A549 (cell line): ENCODE measurements around the gene DRD3. TPM values are rescaled to one million over a fixed set of nuclear protein-coding genes. Genes with fewer than 3 reads are reported as not detected.

ENCODE experiments used
- ATAC-seq, 2 experiments: fragments of 200-7000 bp in 1 of 2; fragments of >200 bp in 1 of 2; cut with Nextera tagmentation in 1 of 2; cut with Tn5 transposase in 1 of 2; 3 replicates each; pipeline versions ENCODE4 v1.8.0 to v1.9.1; 2018 to 2020; ENCODE audit warnings: mild to moderate bottlenecking in 1 of 2, moderate library complexity in 1 of 2
- CTCF ChIA-PET: fragments of 300-600 bp; sonication (Branson Sonifier 250); formaldehyde crosslinking; extraction: SDS; loops from one replicate; lab custom pipeline; 2021; ENCODE audit warnings: antibody characterized with exemption, inconsistent platforms; lab: Yijun Ruan, JAX
- POLR2A ChIA-PET: fragments of 350-600 bp; formaldehyde crosslinking; extraction: SDS; loops from one replicate; lab custom pipeline; 2021; ENCODE audit warnings: antibody characterized with exemption, inconsistent platforms; lab: Yijun Ruan, JAX
- DNase-seq, 2 experiments: peaks; one replicate each; pipeline versions ENCODE4 v3.0.0 to v3.0.0-alpha.2; 2011 to 2016; ENCODE audit warnings: low read depth in 1 of 2, low spot score in 1 of 2
- FAIRE-seq: peaks from 2 replicates; lab custom pipeline; 2011; peaks lifted over from hg19 to GRCh38; lab: Jason Lieb, UNC
- H3K27ac ChIP-seq, 2 experiments: fragments of >200 bp; sonication (Bioruptor Twin); formaldehyde crosslinking; 3 replicates each; pipeline ENCODE4 v1.5.1; 2016 to 2017
- H3K4me1 ChIP-seq: fragments of >200 bp; sonication (Bioruptor Twin); formaldehyde crosslinking; 3 replicates; pipeline ENCODE4 v1.6.1; 2016
- H3K4me2 ChIP-seq: fragments of >200 bp; sonication (Bioruptor Twin); formaldehyde crosslinking; 3 replicates; pipeline ENCODE4 v1.6.1; 2016
- H3K4me3 ChIP-seq: fragments of >200 bp; sonication (Bioruptor Twin); formaldehyde crosslinking; 3 replicates; pipeline ENCODE4 v1.5.1; 2016
- H3K9me3 ChIP-seq: fragments of >200 bp; sonication (Bioruptor Twin); formaldehyde crosslinking; 3 replicates; pipeline ENCODE4 v1.6.1; 2016
- BHLHE40 ChIP-seq: IDR thresholded peaks from 2 replicates; pipeline ENCODE4 v1.6.1; 2012; ENCODE audit warnings: low read depth, low read length, inconsistent platforms
- CBX2 ChIP-seq: fragments of 200-600 bp; sonication (generic); IDR thresholded peaks from 2 replicates; pipeline ENCODE4 v1.6.1; 2016; ENCODE audit warnings: low read depth, mild to moderate bottlenecking, borderline replicate concordance
- CBX8 ChIP-seq: fragments of 200-600 bp; sonication (generic); IDR thresholded peaks from 2 replicates; pipeline ENCODE4 v1.6.1; 2016
- CHD2 ChIP-seq: fragments of 150-350 bp; IDR thresholded peaks from 2 replicates; pipeline ENCODE4 v1.6.1; 2014; ENCODE audit warnings: low read length; ENCODE audit not compliant: partially characterized antibody
- EHF ChIP-seq: fragments of 250-450 bp; sonication (Bioruptor Pico); IDR thresholded peaks from 2 replicates; pipeline ENCODE4 v1.5.0; 2020; ENCODE audit warnings: mild to moderate bottlenecking
- ESRRA ChIP-seq: fragments of 150-350 bp; IDR thresholded peaks from 2 replicates; pipeline ENCODE4 v1.6.1; 2014; ENCODE audit warnings: mild to moderate bottlenecking, low read length, borderline replicate concordance
- FOSL2 ChIP-seq, 2 experiments: fragments of 450-650 bp in 1 of 2; fragments of >200 bp in 1 of 2; sonication (Bioruptor Twin) in 1 of 2; formaldehyde crosslinking; IDR thresholded peaks; 2 replicates each; pipeline versions ENCODE4 v1.5.0 to v1.6.1; 2016 to 2020; ENCODE audit warnings: mild to moderate bottlenecking in 1 of 2, moderate library complexity in 1 of 2
- HEYL ChIP-seq: fragments of 250-450 bp; sonication (Bioruptor Pico); IDR thresholded peaks from 2 replicates; pipeline ENCODE4 v1.8.0; 2021; ENCODE audit warnings: mild to moderate bottlenecking, moderate library complexity
- HOXB13 ChIP-seq: fragments of 250-450 bp; sonication (Bioruptor Pico); IDR thresholded peaks from 2 replicates; pipeline ENCODE4 v1.5.0; 2020; ENCODE audit warnings: low read depth, mild to moderate bottlenecking, moderate library complexity
- HOXB5 ChIP-seq: fragments of 250-450 bp; sonication (Bioruptor Pico); IDR thresholded peaks from 2 replicates; pipeline ENCODE4 v1.5.0; 2020; ENCODE audit warnings: mild to moderate bottlenecking, moderate library complexity
- JUN ChIP-seq, 2 experiments: fragments of >200 bp; sonication (Bioruptor Twin); formaldehyde crosslinking; IDR thresholded peaks; 2 replicates in 1 of 2; 3 replicates in 1 of 2; pipeline ENCODE4 v1.6.1; 2016 to 2017
- JUNB ChIP-seq: fragments of >200 bp; sonication (Bioruptor Twin); formaldehyde crosslinking; IDR thresholded peaks from 2 replicates; pipeline ENCODE4 v1.6.1; 2016
- KDM1A ChIP-seq: fragments of 200-600 bp; sonication (generic); IDR thresholded peaks from 2 replicates; pipeline ENCODE4 v1.6.1; 2016; ENCODE audit warnings: low read depth, mild to moderate bottlenecking
- MAFK ChIP-seq: fragments of 450-650 bp; IDR thresholded peaks from 2 replicates; pipeline ENCODE4 v1.6.1; 2014; ENCODE audit not compliant: partially characterized antibody
- MYC ChIP-seq: IDR thresholded peaks from 2 replicates; pipeline ENCODE4 v1.6.1; 2012; ENCODE audit warnings: mild to moderate bottlenecking, inconsistent platforms, low read length, improper control_type of control experiment, borderline replicate concordance
- NFE2L2 ChIP-seq: fragments of 150-350 bp; conservative IDR thresholded peaks from 2 replicates; pipeline ENCODE4 v1.6.1; 2014; ENCODE audit warnings: low read length
- POLR2A ChIP-seq: IDR thresholded peaks from 2 replicates; pipeline ENCODE4 v1.6.1; 2012; ENCODE audit warnings: mild to moderate bottlenecking, low read length
- RAD21 ChIP-seq, 2 experiments: fragments of >200 bp in 1 of 2; sonication (Bioruptor Twin) in 1 of 2; formaldehyde crosslinking in 1 of 2; IDR thresholded peaks in 1 of 2; conservative IDR thresholded peaks in 1 of 2; 2 replicates in 1 of 2; 3 replicates in 1 of 2; pipeline ENCODE4 v1.6.1; 2012 to 2018; ENCODE audit warnings: inconsistent platforms in 1 of 2
- RARB ChIP-seq: fragments of 250-450 bp; sonication (Bioruptor Pico); IDR thresholded peaks from 2 replicates; pipeline ENCODE4 v1.8.0; 2021; ENCODE audit warnings: mild to moderate bottlenecking, moderate library complexity
- RFX5 ChIP-seq: fragments of 450-650 bp; IDR thresholded peaks from 2 replicates; pipeline ENCODE4 v1.7.1; 2014; ENCODE audit warnings: antibody characterized with exemption, mild to moderate bottlenecking, moderate library complexity
- SREBF2 ChIP-seq: fragments of 450-650 bp; IDR thresholded peaks from 2 replicates; pipeline ENCODE4 v1.6.1; 2014; ENCODE audit warnings: mild to moderate bottlenecking, moderate library complexity
- TFCP2L1 ChIP-seq: fragments of 250-450 bp; sonication (Bioruptor Pico); IDR thresholded peaks from 2 replicates; pipeline ENCODE4 v1.5.0; 2021; ENCODE audit warnings: mild to moderate bottlenecking
- TP53 ChIP-seq: fragments of 250-450 bp; sonication (Bioruptor Pico); IDR thresholded peaks from 2 replicates; pipeline ENCODE4 v1.5.0; 2021; ENCODE audit warnings: mild to moderate bottlenecking, moderate library complexity
- ZFP36 ChIP-seq: fragments of 450-650 bp; IDR thresholded peaks from 2 replicates; pipeline ENCODE4 v1.6.1; 2014; ENCODE audit warnings: borderline replicate concordance; ENCODE audit not compliant: partially characterized antibody
- ZNF302 ChIP-seq: fragments of 250-450 bp; sonication (Bioruptor Pico); IDR thresholded peaks from 2 replicates; pipeline ENCODE4 v1.9.0; 2021; ENCODE audit warnings: inconsistent platforms, mild to moderate bottlenecking, moderate library complexity
- ZSCAN20 ChIP-seq: fragments of 250-450 bp; sonication (Bioruptor Pico); IDR thresholded peaks from 2 replicates; pipeline ENCODE4 v1.8.0; 2022; ENCODE audit warnings: mild to moderate bottlenecking, moderate library complexity
- WGBS: methylation state at CpG from one replicate; pipeline ENCODE4 v1.1.6; 2017; ENCODE audit errors: missing lambda C conversion rate; 5-methylcytosine and 5-hydroxymethylcytosine counted together
- polyA plus RNA-seq, 4 experiments: library from polyadenylated mRNA; depleted of rRNA in 3 of 4; stranded (reverse); fragments of >200 nt; fragmentation: RNase III in 1 of 4; extraction: RNeasy Plus Mini Kit Qiagen cat#74134 plus additional on column Dnase treatment in 1 of 4; gene quantifications; 2 replicates in 3 of 4; 3 replicates in 1 of 4; pipeline ENCODE4 v1.2.3, GENCODE V29; 2011 to 2017
- TF ChIP-seq, protein P1 (sequence below): IDR thresholded peaks from 2 replicates; pipeline ENCODE4 v1.6.1; 2012

The DRD3 gene
- polyA plus RNA-seq, 2 of the 4 experiments (the other 2 are of a cell fraction), result not detected

GRCh38 chr3:114213627-114214541 lies 35.0 kb upstream of the DRD3 start:
- H3K9me3 ChIP-seq, result no peaks in the 10 kb centered on the region
- H3K4me3 ChIP-seq, result no peak overlapping the region
- CTCF ChIA-PET, result interaction anchor here (1.4 kb wide), 1 partner anchor 52 kb away, joined by 3 read pairs; no protein-coding TSS in a partner anchor
- WGBS, result 36% methylated on average over 19 of the region's 19 CpGs
- ATAC-seq, result peak in 1 of 2 experiments; percentile 42; a peak in 3 of 6 replicates
- FAIRE-seq, result no peak
- H3K4me2 ChIP-seq, result peak overlapping the region; percentile 48
- TF ChIP-seq HEYL (no peak), HOXB13 (CRISPR knock-in tag) (no peak), JUN (IDR thresholded peaks at IDR 0.05) (no peak), CHD2 (no peak), FOSL2 (IDR thresholded peaks at IDR 0.05) (no peak), FOSL2 (CRISPR knock-in tag; IDR thresholded peaks at IDR 0.05) (no peak), ZSCAN20 (CRISPR knock-in tag) (no peak), BHLHE40 (no peak), RFX5 (no peak), CBX2 (no peak), ZFP36 (no peak), RARB (no peak), TFCP2L1 (CRISPR knock-in tag) (no peak), TP53 (CRISPR knock-in tag) (no peak), ZNF302 (CRISPR knock-in tag) (no peak), MAFK (no peak), NFE2L2 (no peak)
- DNase-seq, result peak in 1 of 2 experiments; percentile 4
- POLR2A ChIA-PET, result no interaction called here
- H3K4me1 ChIP-seq, result no peaks in the 10 kb centered on the region
- H3K27ac ChIP-seq, result no peak overlapping the region

DNA sequence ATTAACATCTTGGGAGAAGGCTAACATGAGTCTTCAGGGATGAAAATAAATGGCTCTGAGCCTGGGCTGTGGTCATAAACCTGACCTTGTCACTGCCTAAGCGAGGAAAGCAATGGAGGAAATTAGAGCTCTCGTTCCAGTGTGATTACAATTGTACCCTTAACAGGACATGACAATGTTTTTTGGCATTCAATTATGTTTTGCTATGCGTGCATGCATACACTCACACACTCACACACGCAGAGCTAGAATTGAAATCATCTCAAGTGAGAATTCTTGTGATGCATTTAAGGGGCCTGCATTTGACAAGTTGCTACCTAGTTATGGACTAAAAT lies 34.4 kb upstream of the DRD3 start:
- FAIRE-seq, result no peak
- no peaks in the 10 kb centered on the region for H3K9me3 ChIP-seq
- no peak overlapping the region for H3K4me2 ChIP-seq
- no peaks in the 10 kb centered on the region for H3K4me1 ChIP-seq
- WGBS, result 53% methylated on average over 4 of the region's 4 CpGs
- ChIA-PET POLR2A (no interaction called here), CTCF (interaction anchor here (1.4 kb wide), 1 partner anchor 51 kb away, joined by 3 read pairs; no protein-coding TSS in a partner anchor)
- no peak for DNase-seq
- no peak overlapping the region for H3K4me3 ChIP-seq
- ATAC-seq, result no peak
- H3K27ac ChIP-seq, result no peak overlapping the region
- no peak for TF ChIP-seq JUNB
- no peak for TF ChIP-seq HOXB5 (CRISPR knock-in tag)
- TF ChIP-seq POLR2A, result no peak
- TF ChIP-seq, protein P1, sequence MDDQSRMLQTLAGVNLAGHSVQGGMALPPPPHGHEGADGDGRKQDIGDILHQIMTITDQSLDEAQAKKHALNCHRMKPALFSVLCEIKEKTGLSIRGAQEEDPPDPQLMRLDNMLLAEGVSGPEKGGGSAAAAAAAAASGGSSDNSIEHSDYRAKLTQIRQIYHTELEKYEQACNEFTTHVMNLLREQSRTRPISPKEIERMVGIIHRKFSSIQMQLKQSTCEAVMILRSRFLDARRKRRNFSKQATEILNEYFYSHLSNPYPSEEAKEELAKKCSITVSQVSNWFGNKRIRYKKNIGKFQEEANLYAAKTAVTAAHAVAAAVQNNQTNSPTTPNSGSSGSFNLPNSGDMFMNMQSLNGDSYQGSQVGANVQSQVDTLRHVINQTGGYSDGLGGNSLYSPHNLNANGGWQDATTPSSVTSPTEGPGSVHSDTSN, result no peak
- TF ChIP-seq MYC, result no peak
- TF ChIP-seq RARB, result no peak
- TF ChIP-seq KDM1A, result no peak
- TF ChIP-seq BHLHE40, result no peak
- TF ChIP-seq NFE2L2, result no peak
- no peak for TF ChIP-seq CBX8
- TF ChIP-seq ESRRA, result no peak

- FAIRE-seq (no peak), DNase-seq (no peak), ATAC-seq (no peak)
- ChIA-PET POLR2A (no interaction called here), CTCF (interaction anchor here (1.4 kb wide), 1 partner anchor 50 kb away, joined by 3 read pairs; no protein-coding TSS in a partner anchor)
- WGBS, result 38% methylated on average over 4 of the region's 4 CpGs
- no peak overlapping the region for H3K27ac ChIP-seq
- TF ChIP-seq EHF (CRISPR knock-in tag) (no peak), CBX8 (no peak), RAD21 (conservative IDR thresholded peaks at IDR 0.05 in 1 of 2, IDR thresholded peaks at IDR 0.05 in 1 of 2) (no peak), BHLHE40 (no peak), SREBF2 (no peak), RFX5 (no peak), RARB (no peak)
- H3K4me2 ChIP-seq, result no peak overlapping the region
- no peak overlapping the region for H3K4me3 ChIP-seq
- H3K4me1 ChIP-seq, result no peaks in the 10 kb centered on the region
- no peaks in the 10 kb centered on the region for H3K9me3 ChIP-seq
Observed at GRCh38 chr3:114212646-114213045, 33.8 kb upstream of the DRD3 start.
